ENCODE measurements around the gene PATL1.

PATL1 gene

GRCh38 chr11:59614277-59615119 is 54.3 kb downstream of the PATL1 start:
- DNase-seq (ENCODE audit: low read depth), result no peak

- DNase-seq (ENCODE audit: low read depth), result no peak
These were observed 57.0 kb downstream of the PATL1 start for GRCh38 chr11:59611570-59612565.

- DNase-seq (ENCODE audit: low read depth), result no peak
These were observed 58.5 kb downstream of the PATL1 start for GRCh38 chr11:59610289-59610688.

- no peak for DNase-seq (ENCODE audit: low read depth)
These were observed 61.0 kb downstream of the PATL1 start for GRCh38 chr11:59607703-59608454.

- no peak for DNase-seq (ENCODE audit: low read depth)
These were observed 66.4 kb downstream of the PATL1 start for GRCh38 chr11:59602432-59602831.

- DNase-seq (ENCODE audit: low read depth), result no peak
These were observed 67.0 kb downstream of the PATL1 start for GRCh38 chr11:59601788-59602187.

GRCh38 chr11:59600636-59601035 is 68.2 kb downstream of the PATL1 start:
- no peak for DNase-seq (ENCODE audit: low read depth)

- no peak for DNase-seq (ENCODE audit: low read depth)
These were observed 68.6 kb downstream of the PATL1 start for GRCh38 chr11:59600234-59600633.

- DNase-seq (ENCODE audit: low read depth), result no peak
These were observed 69.9 kb downstream of the PATL1 start for GRCh38 chr11:59598961-59599360.

Measured in activated T-helper 9 cell treated with anti-CD3 and anti-CD28 coated beads, Interleukin-2, amount 50 U/mL, for 16 hours (primary cell).